ENCODE results near the gene ASTN1.

DNA sequence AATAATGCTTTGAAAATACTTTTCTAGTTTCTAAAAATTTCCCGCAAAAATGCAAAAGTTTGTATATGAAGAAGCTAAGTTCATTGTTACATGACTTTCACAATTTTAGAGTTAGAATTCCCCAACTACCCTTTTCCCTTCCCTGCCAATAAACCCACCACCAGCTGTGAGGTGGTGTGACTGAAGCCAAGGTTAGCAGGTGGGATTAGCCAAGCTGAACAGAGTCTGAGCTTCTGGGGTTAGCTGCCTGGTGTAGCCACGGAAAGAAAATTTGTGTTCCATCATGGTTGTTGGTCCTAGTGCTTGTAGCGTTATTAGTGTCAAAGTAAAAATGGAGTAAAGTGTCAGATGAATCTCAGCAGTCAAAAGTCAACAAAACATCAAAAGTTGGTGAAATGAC lies 110.9 kb downstream of the ASTN1 start:
- TF ChIP-seq, protein P1, sequence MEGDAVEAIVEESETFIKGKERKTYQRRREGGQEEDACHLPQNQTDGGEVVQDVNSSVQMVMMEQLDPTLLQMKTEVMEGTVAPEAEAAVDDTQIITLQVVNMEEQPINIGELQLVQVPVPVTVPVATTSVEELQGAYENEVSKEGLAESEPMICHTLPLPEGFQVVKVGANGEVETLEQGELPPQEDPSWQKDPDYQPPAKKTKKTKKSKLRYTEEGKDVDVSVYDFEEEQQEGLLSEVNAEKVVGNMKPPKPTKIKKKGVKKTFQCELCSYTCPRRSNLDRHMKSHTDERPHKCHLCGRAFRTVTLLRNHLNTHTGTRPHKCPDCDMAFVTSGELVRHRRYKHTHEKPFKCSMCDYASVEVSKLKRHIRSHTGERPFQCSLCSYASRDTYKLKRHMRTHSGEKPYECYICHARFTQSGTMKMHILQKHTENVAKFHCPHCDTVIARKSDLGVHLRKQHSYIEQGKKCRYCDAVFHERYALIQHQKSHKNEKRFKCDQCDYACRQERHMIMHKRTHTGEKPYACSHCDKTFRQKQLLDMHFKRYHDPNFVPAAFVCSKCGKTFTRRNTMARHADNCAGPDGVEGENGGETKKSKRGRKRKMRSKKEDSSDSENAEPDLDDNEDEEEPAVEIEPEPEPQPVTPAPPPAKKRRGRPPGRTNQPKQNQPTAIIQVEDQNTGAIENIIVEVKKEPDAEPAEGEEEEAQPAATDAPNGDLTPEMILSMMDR (tag by site-specific recombination; IDR thresholded peaks at IDR 0.05): no peak
- TF ChIP-seq PRDM1 (tag by site-specific recombination; IDR thresholded peaks at IDR 0.05): no peak
- TF ChIP-seq, protein P2, sequence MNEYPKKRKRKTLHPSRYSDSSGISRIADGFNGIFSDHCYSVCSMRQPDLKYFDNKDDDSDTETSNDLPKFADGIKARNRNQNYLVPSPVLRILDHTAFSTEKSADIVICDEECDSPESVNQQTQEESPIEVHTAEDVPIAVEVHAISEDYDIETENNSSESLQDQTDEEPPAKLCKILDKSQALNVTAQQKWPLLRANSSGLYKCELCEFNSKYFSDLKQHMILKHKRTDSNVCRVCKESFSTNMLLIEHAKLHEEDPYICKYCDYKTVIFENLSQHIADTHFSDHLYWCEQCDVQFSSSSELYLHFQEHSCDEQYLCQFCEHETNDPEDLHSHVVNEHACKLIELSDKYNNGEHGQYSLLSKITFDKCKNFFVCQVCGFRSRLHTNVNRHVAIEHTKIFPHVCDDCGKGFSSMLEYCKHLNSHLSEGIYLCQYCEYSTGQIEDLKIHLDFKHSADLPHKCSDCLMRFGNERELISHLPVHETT (tag by site-specific recombination; IDR thresholded peaks at IDR 0.05): no peak
- no peak for TF ChIP-seq ZNF335 (tag by site-specific recombination; conservative IDR thresholded peaks at IDR 0.05)
